Tibial nerve (tissue), 4 donors: ENCODE measurements around the gene NCAPG2. TPM values are rescaled to one million over a fixed set of nuclear protein-coding genes. Genes with fewer than 3 reads are reported as not detected.
"Not testable (repeated sequence)": the region's sequence is repeated elsewhere in the genome, so short reads cannot be mapped to it uniquely, and the experiment has no call there.

Experiments
- DNase-seq, 2 donors: peaks; one replicate each; pipeline ENCODE4 v3.0.0-alpha.2; 2019; ENCODE audit warnings: low spot score in 2 of 2
- H3K27ac ChIP-seq, 4 donors: fragments of 200-600 bp; sonication (generic) in 3 of 4; one replicate each; pipeline ENCODE4 v1.5.1; 2017 to 2019; ENCODE audit warnings: mild to moderate bottlenecking in 1 of 4
- H3K27me3 ChIP-seq, 2 donors: fragments of 200-600 bp; sonication (generic) in 1 of 2; one replicate each; pipeline versions ENCODE4 v1.5.1 to v1.6.0; 2017 to 2019
- H3K36me3 ChIP-seq, 3 donors: fragments of 200-600 bp; sonication (generic); one replicate each; pipeline ENCODE4 v1.5.1; 2018 to 2019
- H3K4me1 ChIP-seq, 4 donors: fragments of 200-600 bp; sonication (generic) in 3 of 4; one replicate each; pipeline ENCODE4 v1.5.1; 2017 to 2019
- H3K4me3 ChIP-seq, 4 donors: fragments of 200-600 bp; sonication (generic) in 3 of 4; one replicate each; pipeline ENCODE4 v1.5.1; 2017 to 2019; ENCODE audit warnings: mild to moderate bottlenecking in 1 of 4, moderate library complexity in 1 of 4
- H3K9me3 ChIP-seq, 4 donors: fragments of 200-600 bp; sonication (generic) in 3 of 4; one replicate each; pipeline ENCODE4 v1.5.1; 2017 to 2019
- EP300 ChIP-seq, 2 donors: sonication (generic); formaldehyde crosslinking; IDR thresholded peaks; one replicate each; pipeline ENCODE4 v1.6.1; 2017; ENCODE audit warnings: antibody characterized with exemption in 2 of 2, mild to moderate bottlenecking in 1 of 2
- POLR2A ChIP-seq, 2 donors: fragments of 450-650 bp; IDR thresholded peaks; one replicate each; pipeline ENCODE4 v1.6.1; 2017; ENCODE audit warnings: antibody characterized with exemption in 2 of 2, mild to moderate bottlenecking in 2 of 2, moderate library complexity in 2 of 2
- WGBS, 2 donors: methylation state at CpG; one replicate each; pipeline ENCODE4 v1.1.5; 2018; 5-methylcytosine and 5-hydroxymethylcytosine counted together
- total RNA-seq, 4 donors: library from RNA; depleted of rRNA; stranded (reverse); fragments of >200 nt; gene quantifications; one replicate each; pipeline ENCODE4 v1.1.0, GENCODE V29; 2016
- TF ChIP-seq, protein P1 (sequence below), 5 experiments: fragments of 200-600 bp in 3 of 5; fragments of 450-650 bp in 2 of 5; sonication (generic) in 3 of 5; IDR thresholded peaks; one replicate each; pipeline ENCODE4 v1.5.1; 2016 to 2019; ENCODE audit warnings: antibody characterized with exemption in 5 of 5, mild to moderate bottlenecking in 3 of 5, moderate library complexity in 2 of 5

The NCAPG2 gene
- total RNA-seq, 4 donors from 2014 or later = 6.5 to 17.9 (median 11.0) TPM

DNA sequence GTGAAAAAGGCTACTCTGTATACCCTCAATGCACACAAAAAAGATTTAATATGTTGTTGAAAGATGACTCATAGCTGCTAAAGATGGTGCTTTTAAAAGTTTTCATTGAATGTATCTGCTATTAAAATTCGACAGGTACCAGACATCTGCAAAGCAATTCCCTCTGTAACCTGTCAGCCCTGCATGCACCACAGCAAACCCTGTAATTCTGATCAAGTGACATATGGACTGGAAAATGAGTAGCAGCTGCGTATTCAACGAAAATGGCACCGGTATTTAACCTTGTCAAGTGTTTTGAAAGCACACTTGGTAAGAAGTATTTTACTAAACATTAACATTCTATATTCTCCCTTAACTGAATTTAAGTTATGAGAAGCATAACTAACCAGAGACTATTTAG, 58.8 kb downstream of the NCAPG2 start:
- Histone ChIP-seq H3K4me3 (no peak overlapping the region), H3K9me3 (no peaks in the 10 kb centered on the region), H3K27ac (no peak overlapping the region), H3K36me3 (peaks cover 0 to 40% (median 0%) of the 10 kb centered on the region in 3 donors), H3K27me3 (no peaks in the 10 kb centered on the region), H3K4me1 (peaks cover 0 to 15% (median 0%) of the 10 kb centered on the region in 4 donors)
- 89 to 90% methylated on average over 4 of the region's 4 CpGs for WGBS, 2 donors
- DNase-seq = no peak
- TF ChIP-seq, protein P1, sequence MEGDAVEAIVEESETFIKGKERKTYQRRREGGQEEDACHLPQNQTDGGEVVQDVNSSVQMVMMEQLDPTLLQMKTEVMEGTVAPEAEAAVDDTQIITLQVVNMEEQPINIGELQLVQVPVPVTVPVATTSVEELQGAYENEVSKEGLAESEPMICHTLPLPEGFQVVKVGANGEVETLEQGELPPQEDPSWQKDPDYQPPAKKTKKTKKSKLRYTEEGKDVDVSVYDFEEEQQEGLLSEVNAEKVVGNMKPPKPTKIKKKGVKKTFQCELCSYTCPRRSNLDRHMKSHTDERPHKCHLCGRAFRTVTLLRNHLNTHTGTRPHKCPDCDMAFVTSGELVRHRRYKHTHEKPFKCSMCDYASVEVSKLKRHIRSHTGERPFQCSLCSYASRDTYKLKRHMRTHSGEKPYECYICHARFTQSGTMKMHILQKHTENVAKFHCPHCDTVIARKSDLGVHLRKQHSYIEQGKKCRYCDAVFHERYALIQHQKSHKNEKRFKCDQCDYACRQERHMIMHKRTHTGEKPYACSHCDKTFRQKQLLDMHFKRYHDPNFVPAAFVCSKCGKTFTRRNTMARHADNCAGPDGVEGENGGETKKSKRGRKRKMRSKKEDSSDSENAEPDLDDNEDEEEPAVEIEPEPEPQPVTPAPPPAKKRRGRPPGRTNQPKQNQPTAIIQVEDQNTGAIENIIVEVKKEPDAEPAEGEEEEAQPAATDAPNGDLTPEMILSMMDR (IDR thresholded peaks at IDR 0.05) = no peak
- TF ChIP-seq EP300 (IDR thresholded peaks at IDR 0.05) (no peak), POLR2A (IDR thresholded peaks at IDR 0.05) (no peak)

DNA sequence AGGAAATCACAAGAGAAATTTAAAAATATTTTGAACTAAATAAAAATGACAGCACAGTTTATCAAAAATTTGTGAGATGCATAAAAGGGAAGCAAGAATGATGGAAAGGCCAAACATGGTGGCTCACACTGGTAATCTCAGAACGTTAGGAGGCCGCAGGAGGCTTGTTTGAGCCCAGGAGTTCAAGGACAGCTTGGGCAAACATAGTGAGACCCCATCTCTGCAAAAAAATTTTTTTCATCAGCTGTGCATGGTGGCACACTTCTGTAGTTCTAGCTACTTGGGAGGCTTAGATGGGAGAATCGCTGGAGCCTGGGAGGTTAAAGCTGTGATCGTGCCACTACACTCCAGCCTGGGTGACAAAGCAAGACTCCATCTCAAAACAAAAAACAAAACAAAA, 62.5 kb downstream of the NCAPG2 start:
- Histone ChIP-seq H3K9me3 (no peaks in the 10 kb centered on the region), H3K4me3 (no peak overlapping the region), H3K4me1 (no peaks in the 10 kb centered on the region), H3K36me3 (peaks cover 0 to 45% (median 0%) of the 10 kb centered on the region in 3 donors), H3K27me3 (no peaks in the 10 kb centered on the region), H3K27ac (no peak overlapping the region)
- no peak for TF ChIP-seq POLR2A (IDR thresholded peaks at IDR 0.05)
- no peak for TF ChIP-seq EP300 (IDR thresholded peaks at IDR 0.05)
- TF ChIP-seq, protein P1 (IDR thresholded peaks at IDR 0.05) = no peak
- no peak for DNase-seq
- WGBS, 2 donors = 94 to 96% methylated on average over 4 of the region's 4 CpGs

DNA sequence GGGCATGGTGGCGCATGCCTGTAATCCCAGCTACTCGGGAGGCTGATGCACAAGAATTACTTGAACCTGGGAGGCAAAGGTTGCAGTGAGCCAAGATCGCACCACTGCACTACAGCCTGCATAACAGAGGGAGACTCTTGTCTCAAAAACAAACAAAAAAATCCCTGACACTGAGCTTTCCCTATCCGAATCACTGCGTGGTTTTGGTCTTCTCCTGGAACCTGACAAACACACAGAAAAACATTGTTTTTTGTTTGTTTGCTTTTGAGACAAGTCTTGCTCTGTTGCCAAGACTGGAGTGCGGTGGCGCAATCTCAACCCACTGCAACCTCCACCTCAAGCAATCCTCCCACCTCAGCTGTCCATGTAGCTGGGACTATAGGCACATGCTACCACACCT, 66.6 kb downstream of the NCAPG2 start:
- no peaks in the 10 kb centered on the region for H3K4me1 ChIP-seq
- H3K27ac ChIP-seq = no peak overlapping the region
- no peak overlapping the region for H3K4me3 ChIP-seq
- H3K36me3 ChIP-seq = peaks cover 0 to 23% (median 0%) of the 10 kb centered on the region in 3 donors
- H3K27me3 ChIP-seq = no peaks in the 10 kb centered on the region
- no peaks in the 10 kb centered on the region for H3K9me3 ChIP-seq
- 87 to 97% methylated on average over 7 of the region's 7 CpGs for WGBS, 2 donors
- no peak for DNase-seq
- TF ChIP-seq POLR2A (IDR thresholded peaks at IDR 0.05) = no peak

DNA sequence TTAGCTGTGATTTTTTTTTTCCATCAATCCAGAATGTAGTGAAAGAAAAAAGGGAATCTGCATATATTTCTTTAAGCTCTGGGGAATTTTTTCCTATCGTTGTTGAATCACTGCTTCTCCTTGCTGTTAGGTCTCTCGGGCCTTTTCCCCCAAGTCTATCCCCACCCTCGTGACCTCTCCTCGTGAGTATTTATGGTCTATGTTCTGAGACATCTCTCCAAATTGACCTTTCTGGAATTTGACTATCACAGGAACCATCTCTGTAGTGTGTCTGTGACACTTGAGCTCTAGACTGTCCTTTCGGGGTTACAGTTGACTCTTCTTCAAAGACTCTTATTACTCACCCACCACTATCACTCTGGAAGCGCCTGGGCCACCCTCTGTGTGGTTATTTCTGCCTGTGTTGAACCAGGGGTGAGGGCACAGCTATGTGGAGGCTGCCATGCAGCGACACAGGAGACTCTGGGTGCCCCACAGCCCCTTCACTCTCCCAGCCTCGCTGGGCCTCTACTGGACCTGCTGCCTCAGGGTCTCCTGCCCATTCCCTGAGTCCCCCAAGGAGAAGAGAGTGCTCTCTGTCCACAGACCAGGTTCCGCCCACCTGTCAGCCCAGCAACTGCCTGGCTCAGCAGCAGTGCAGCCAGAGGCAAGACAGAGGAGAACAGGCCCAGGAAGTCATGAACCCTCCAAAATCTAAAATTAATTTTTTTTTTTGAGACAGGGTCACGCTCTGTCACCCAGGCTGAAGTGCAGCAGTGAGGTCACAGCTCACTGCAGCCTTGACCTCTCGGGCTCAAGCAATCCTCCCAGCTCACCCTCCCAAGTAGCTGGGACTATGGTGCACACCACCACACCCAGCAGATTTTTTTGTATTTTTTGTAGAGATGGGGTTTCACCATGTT, 71.3 kb downstream of the NCAPG2 start:
- DNase-seq = no peak
- H3K4me1 ChIP-seq = no peaks in the 10 kb centered on the region
- WGBS, 2 donors = 89 to 90% methylated on average over 11 of the region's 11 CpGs
- no peaks in the 10 kb centered on the region for H3K27me3 ChIP-seq
- H3K4me3 ChIP-seq = no peak overlapping the region
- H3K36me3 ChIP-seq = peaks cover 0 to 40% (median 0%) of the 10 kb centered on the region in 3 donors
- H3K27ac ChIP-seq = no peak overlapping the region
- H3K9me3 ChIP-seq = no peaks in the 10 kb centered on the region
- TF ChIP-seq POLR2A (IDR thresholded peaks at IDR 0.05) (no peak), EP300 (IDR thresholded peaks at IDR 0.05) (no peak)
- TF ChIP-seq, protein P1 (IDR thresholded peaks at IDR 0.05) = no peak

DNA sequence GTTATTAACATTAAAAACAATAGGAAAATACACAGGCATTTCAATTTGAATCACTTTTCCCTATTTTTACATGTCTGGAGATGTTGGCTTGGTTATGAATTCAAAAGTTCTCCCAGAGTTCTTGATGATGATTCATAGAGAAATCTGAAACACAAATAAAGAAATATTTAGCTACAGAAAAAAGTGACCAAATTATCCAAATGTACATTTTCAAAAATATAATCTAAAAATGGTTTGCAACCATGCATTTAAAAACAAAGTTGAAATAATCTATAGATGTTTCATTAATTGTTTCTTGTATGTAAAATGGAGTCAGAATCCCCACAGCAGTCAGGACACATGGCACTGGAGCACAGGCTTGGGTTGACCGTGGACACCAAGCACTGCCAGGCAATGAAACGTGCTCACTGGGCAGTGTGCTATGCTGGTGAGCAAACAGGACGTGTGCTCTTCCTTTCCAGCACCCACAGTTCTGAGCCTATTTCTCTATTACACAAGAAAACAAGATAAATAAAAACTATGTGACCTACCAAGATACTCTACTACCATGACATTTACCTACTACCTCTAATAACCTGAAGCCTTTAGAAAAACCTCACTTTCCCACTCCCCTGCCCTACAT, 72.9 kb downstream of the NCAPG2 start:
- Histone ChIP-seq H3K9me3 (no peaks in the 10 kb centered on the region), H3K4me1 (no peaks in the 10 kb centered on the region), H3K27ac (no peak overlapping the region)

DNA sequence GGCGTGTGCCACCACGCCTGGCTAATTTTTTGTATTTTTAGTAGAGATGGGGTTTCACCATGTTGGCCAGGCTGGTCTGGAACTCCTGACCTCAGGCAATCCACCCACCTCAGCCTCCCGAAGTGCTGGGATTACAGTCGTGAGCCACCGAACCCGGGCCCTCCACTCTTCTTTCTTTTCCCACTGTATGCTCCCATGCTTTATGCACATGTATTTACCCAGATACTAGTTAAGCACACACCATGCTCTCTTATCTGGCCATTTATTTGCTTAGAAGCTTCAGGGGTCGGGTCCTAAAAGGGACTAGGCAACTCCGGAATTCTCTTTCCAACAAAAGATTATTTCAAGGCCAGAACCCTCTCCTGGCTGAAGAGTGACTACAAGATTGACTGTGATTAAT, 78.3 kb downstream of the NCAPG2 start:
- DNase-seq, H3K27me3 ChIP-seq, H3K27ac ChIP-seq, H3K4me3 ChIP-seq, H3K9me3 ChIP-seq, H3K4me1 ChIP-seq: not testable (repeated sequence)
- 95 to 96% methylated on average over 8 of the region's 8 CpGs for WGBS, 2 donors
- H3K36me3 ChIP-seq = peaks cover 0 to 41% (median 0%) of the 10 kb centered on the region in 3 donors

More for the DNA sequence above, 72.9 kb downstream of the NCAPG2 start:
- DNase-seq = no peak
- no peak overlapping the region for H3K4me3 ChIP-seq
- H3K27me3 ChIP-seq = no peaks in the 10 kb centered on the region
- WGBS, 2 donors = 89 to 97% methylated on average over 3 of the region's 3 CpGs
- peaks cover 0 to 47% (median 0%) of the 10 kb centered on the region in 3 donors for H3K36me3 ChIP-seq
- TF ChIP-seq, protein P1 (IDR thresholded peaks at IDR 0.05) = no peak
- TF ChIP-seq POLR2A (IDR thresholded peaks at IDR 0.05) = no peak
- TF ChIP-seq EP300 (IDR thresholded peaks at IDR 0.05) = no peak
